GM20000 (cell line): Measurements from ENCODE around the gene FBXW4.

ENCODE experiments used
- DNase-seq: peaks from one replicate; pipeline ENCODE4 v3.0.0; 2012; ENCODE audit warnings: low spot score
- CTCF ChIP-seq: IDR thresholded peaks from 2 replicates; pipeline ENCODE4 v1.5.1; 2012; ENCODE audit warnings: mild to moderate bottlenecking, control low read depth; ENCODE audit errors: extremely low read depth, missing control alignments

The FBXW4 gene

DNA sequence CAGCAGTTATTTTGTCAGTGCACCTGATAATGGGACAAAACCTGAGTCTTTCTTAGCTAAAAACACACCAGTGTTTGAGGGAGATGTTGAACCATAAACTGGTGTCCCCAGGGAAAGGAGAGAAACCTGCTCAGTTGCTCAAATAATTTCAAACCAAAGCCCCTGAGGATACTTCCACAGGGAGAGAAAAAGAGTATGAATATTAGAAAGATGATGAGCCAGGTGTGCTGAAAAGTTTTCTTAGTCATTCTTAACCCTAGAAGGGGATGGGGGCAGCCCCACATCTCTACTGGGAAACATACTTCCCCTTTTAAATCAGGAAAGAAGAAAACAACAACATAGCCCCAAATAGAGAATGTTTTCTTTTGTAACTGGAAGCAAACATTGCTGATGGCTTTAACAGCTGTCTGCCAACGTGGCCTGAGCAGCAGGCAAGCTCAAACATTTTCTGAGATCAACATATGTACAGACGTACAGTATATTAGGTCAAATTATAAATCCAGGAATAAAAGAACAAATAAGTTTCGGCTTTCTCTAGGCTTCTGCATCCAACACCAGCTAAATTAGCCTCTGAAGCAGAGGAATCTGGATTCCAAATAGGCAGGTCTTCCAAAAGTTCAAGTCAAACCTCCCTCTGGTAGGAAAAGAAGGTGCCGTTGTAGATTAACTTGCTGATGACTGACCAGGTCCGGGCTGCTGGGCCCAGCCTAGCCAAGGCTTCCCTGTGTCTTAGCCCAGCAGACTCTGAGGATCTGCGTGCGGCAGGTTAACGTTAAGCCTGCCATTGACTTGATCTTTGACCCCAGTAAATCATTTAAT is 30.5 kb upstream of the FBXW4 start:
- no peak for TF ChIP-seq CTCF
- DNase-seq: peak; percentile 47

DNA sequence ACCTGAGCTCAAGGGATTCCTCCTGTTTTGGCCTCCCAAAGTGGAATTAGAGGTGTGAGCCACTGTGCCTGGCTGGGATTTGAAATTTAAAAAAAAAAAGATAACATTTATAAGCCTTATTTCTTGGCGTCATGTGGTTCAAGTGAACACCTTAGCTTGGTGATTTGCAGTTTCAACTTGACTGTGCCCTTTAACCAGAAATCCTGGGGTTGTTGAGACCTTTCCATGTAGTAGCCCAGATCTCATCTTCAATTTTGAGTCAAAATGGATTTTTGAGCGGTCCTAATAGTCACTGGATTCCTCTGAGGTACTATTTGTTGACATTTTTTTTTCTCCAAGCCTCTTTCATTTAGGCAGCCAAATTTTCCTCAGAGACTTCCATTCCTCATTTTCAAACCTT is 29.5 kb upstream of the FBXW4 start:
- no peak for TF ChIP-seq CTCF
- DNase-seq: no peak

- no peak for DNase-seq
- TF ChIP-seq CTCF: no peak
Measured at GRCh38 chr10:101723176-101723575, 28.2 kb upstream of the FBXW4 start.

DNA sequence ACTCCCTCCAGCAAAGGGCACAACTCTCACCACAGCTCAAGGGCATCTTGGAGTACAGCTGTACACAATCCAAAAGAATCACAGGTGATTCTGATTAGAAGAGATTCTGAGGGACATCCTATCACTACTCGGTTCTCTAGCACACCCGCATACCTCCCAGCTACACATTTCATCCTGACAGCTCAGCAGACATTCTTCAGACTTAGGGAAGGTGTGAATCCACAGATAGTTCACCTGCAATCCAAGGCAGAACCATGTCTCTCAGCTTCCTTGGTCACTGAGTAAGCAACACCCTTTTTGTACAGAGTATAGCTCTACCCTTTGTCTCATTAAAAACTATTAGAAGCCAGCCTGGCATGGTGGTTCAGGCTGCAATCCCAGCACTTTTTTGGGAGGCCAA is 26.8 kb upstream of the FBXW4 start:
- no peak for TF ChIP-seq CTCF
- no peak for DNase-seq

- TF ChIP-seq CTCF: no peak
Measured at GRCh38 chr10:101720606-101721230, 25.7 kb upstream of the FBXW4 start.

DNA sequence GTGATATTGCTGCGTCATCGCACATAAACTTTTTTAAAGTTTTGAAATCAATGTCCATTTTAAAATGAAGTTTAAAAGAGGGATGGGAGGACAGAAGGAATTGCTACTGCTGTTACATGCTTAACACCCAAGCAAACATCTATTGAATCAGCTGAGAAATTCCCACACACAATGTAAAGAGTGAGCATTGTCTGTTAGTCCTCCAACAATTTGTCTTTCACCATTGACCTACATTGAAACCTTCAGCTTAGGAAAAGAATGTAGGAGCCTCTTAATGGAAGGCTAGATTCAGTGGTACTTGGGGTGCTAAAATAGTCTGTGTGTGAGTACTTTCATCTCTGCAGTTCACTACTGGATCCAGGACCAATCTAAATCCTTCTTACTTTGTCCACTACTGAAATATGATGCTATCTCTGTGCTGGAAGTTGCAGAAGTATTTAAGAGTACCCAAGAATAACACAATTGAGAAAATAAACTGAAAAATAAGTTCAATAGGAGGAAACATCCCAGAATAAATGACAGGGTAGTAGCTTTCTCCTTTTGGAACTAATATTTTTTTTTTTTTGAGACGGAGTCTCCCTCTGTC is 23.8 kb upstream of the FBXW4 start:
- no peak for TF ChIP-seq CTCF
- DNase-seq: no peak

More at GRCh38 chr10:101720606-101721230, 25.7 kb upstream of the FBXW4 start:
- no peak for DNase-seq
